Suppressor macrophage treated with lipopolysaccharide for 4 hours (primary cell): ENCODE results near the gene RAB33B.
A peak's percentile ranks its signal among the peaks of the same experiment; 100 is the strongest.

Source experiments
- DNase-seq: peaks from one replicate; pipeline ENCODE4 v3.0.0-alpha.2; 2020

Gene RAB33B

GRCh38 chr4:139509727-139510410 is 55.9 kb downstream of the RAB33B start:
- no peak for DNase-seq

- DNase-seq: no peak
Observed at GRCh38 chr4:139511320-139511719, 57.4 kb downstream of the RAB33B start.

GRCh38 chr4:139514382-139515059 is 60.6 kb downstream of the RAB33B start:
- DNase-seq: no peak

- no peak for DNase-seq
Observed at GRCh38 chr4:139515531-139515958, 61.6 kb downstream of the RAB33B start.

GRCh38 chr4:139521754-139522401 is 68.0 kb downstream of the RAB33B start:
- peak; percentile 47 for DNase-seq

GRCh38 chr4:139522457-139522856 is 68.5 kb downstream of the RAB33B start:
- no peak for DNase-seq

GRCh38 chr4:139523076-139523475 is 69.2 kb downstream of the RAB33B start:
- DNase-seq: no peak

- no peak for DNase-seq
Observed at GRCh38 chr4:139524062-139524631, 70.2 kb downstream of the RAB33B start.

- DNase-seq: no peak
Observed at GRCh38 chr4:139525414-139525813, 71.5 kb downstream of the RAB33B start.
